AG04450 (cell line): ENCODE measurements around the gene PTPRD. TPM values are rescaled to one million over a fixed set of nuclear protein-coding genes. Genes with fewer than 3 reads are reported as not detected.
A peak's percentile ranks its signal among the peaks of the same experiment; 100 is the strongest.

Experiments used
- CTCF ChIA-PET: fragments of 300-600, 350-600 bp; formaldehyde crosslinking; extraction: SDS; loops from one replicate; lab custom pipeline; 2022; ENCODE audit warnings: antibody characterized with exemption, inconsistent platforms; lab: Charles Lee
- POLR2A ChIA-PET: fragments of 350-600 bp; formaldehyde crosslinking; extraction: SDS; loops from one replicate; lab custom pipeline; 2021; ENCODE audit warnings: antibody characterized with exemption, inconsistent platforms; lab: Yijun Ruan, JAX
- DNase-seq: peaks from one replicate; pipeline ENCODE4 v3.0.0-alpha.2; 2011; ENCODE audit warnings: low read depth, low spot score
- H3K27ac ChIP-seq: one replicate; pipeline ENCODE4 v1.5.1; 2012; ENCODE audit warnings: low read depth, low read length, control low read depth
- H3K27me3 ChIP-seq: one replicate; pipeline ENCODE4 v1.6.0; 2012; ENCODE audit warnings: low read length; ENCODE audit not compliant: control insufficient read depth, insufficient read depth
- H3K4me3 ChIP-seq: 2 replicates; pipeline ENCODE4 v1.5.1; 2011; ENCODE audit warnings: mild to moderate bottlenecking, low read depth, low read length, control low read depth
- H3K9me3 ChIP-seq: 2 replicates; pipeline ENCODE4 v1.5.1; 2012; ENCODE audit warnings: low read length; ENCODE audit not compliant: control insufficient read depth, insufficient read depth
- polyA plus RNA-seq: library from polyadenylated mRNA; depleted of rRNA; stranded (reverse); fragments of >200 nt; gene quantifications from 2 replicates; pipeline ENCODE4 v1.2.3, GENCODE V29; 2011
- TF ChIP-seq, protein P1 (sequence below): IDR thresholded peaks from 2 replicates; pipeline ENCODE4 v1.5.1; 2011; ENCODE audit warnings: low read depth, low read length, control low read depth, inconsistent platforms

The PTPRD gene
- polyA plus RNA-seq, 1 experiment = 0.19 TPM

DNA sequence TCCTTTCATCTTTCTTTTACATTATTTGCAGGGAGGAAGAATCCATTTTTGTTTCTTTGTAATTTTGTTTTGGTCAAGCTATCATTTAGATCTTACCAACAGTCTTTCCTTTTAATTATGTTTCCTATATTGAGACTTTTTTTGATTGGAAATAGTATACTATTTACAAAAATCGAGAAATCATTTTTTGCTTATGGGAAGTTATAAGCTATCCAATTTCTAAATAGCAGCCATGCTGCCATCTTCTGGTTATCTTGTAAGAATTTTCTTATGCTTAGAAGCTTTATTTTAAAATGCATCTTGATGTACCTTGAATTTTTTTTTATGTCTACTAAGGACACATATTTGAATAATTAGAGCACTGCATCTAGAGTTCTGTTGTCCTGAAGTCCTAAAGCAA is 821.2 kb downstream of the PTPRD start:
- TF ChIP-seq, protein P1, sequence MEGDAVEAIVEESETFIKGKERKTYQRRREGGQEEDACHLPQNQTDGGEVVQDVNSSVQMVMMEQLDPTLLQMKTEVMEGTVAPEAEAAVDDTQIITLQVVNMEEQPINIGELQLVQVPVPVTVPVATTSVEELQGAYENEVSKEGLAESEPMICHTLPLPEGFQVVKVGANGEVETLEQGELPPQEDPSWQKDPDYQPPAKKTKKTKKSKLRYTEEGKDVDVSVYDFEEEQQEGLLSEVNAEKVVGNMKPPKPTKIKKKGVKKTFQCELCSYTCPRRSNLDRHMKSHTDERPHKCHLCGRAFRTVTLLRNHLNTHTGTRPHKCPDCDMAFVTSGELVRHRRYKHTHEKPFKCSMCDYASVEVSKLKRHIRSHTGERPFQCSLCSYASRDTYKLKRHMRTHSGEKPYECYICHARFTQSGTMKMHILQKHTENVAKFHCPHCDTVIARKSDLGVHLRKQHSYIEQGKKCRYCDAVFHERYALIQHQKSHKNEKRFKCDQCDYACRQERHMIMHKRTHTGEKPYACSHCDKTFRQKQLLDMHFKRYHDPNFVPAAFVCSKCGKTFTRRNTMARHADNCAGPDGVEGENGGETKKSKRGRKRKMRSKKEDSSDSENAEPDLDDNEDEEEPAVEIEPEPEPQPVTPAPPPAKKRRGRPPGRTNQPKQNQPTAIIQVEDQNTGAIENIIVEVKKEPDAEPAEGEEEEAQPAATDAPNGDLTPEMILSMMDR = no peak
- H3K27me3 ChIP-seq = no peaks in the 10 kb centered on the region
- DNase-seq = no peak
- no peak overlapping the region for H3K4me3 ChIP-seq
- H3K9me3 ChIP-seq = peaks cover 13% of the 10 kb centered on the region
- H3K27ac ChIP-seq = no peak overlapping the region
- ChIA-PET POLR2A (interaction anchor here (0.8 kb wide), 1 partner anchor 1052 kb away, joined by 4 read pairs; no protein-coding TSS in a partner anchor), CTCF (no interaction called here)

GRCh38 chr9:9790216-9790872 is 822.5 kb downstream of the PTPRD start:
- Histone ChIP-seq H3K4me3 (no peak overlapping the region), H3K27me3 (no peaks in the 10 kb centered on the region), H3K9me3 (peaks cover 13% of the 10 kb centered on the region), H3K27ac (no peak overlapping the region)
- TF ChIP-seq, protein P1 = 0 out of 2 replicates have a peak, but pooled peaks have one; percentile 14
- DNase-seq = no peak
- CTCF ChIA-PET = no interaction called here
- POLR2A ChIA-PET = no interaction called here

DNA sequence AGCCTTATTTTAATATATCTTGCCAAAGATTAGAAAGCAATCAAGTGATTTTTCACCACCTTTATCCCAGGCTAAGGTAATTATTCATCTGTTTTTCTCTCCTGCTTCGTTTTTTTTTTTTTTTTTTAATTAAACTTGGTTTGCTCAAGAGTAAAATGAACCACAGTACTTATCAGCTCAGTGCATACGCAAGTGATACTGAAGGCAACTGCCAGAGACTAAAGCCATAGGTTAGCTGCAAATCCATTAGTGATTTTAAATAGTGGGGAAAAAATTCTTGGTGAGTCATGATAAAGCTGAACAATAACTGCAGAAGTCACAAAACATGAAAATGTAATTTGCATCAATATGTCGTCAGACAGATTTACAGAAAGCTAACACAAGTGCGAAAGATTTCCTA is 829.1 kb downstream of the PTPRD start:
- TF ChIP-seq, protein P1 = no peak
- Histone ChIP-seq H3K9me3 (peaks cover 12% of the 10 kb centered on the region), H3K27me3 (no peaks in the 10 kb centered on the region), H3K27ac (no peak overlapping the region), H3K4me3 (no peak overlapping the region)
- CTCF ChIA-PET = no interaction called here
- no peak for DNase-seq
- POLR2A ChIA-PET = no interaction called here

DNA sequence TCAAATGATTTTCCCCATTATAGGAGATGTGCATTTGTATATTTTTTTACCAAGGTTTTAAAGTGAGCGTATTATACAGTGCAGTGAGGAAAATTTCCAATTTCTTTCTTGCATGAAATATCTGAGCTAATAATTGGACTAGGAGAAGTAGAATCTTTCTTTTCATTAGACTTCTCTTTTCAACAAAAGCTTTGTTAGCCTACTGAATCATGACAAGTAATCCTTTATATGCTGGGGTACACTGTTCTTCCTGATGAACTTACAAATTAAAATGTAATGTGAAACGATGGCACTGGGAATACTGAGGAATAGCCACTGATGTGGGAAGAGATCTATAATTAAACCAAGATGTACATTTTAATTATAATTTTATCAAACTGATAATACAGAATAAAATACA is 829.6 kb downstream of the PTPRD start:
- CTCF ChIA-PET = no interaction called here
- H3K27ac ChIP-seq = no peak overlapping the region
- H3K4me3 ChIP-seq = no peak overlapping the region
- H3K27me3 ChIP-seq = no peaks in the 10 kb centered on the region
- DNase-seq = no peak
- TF ChIP-seq, protein P1 = no peak
- H3K9me3 ChIP-seq = peaks cover 14% of the 10 kb centered on the region
- POLR2A ChIA-PET = no interaction called here

DNA sequence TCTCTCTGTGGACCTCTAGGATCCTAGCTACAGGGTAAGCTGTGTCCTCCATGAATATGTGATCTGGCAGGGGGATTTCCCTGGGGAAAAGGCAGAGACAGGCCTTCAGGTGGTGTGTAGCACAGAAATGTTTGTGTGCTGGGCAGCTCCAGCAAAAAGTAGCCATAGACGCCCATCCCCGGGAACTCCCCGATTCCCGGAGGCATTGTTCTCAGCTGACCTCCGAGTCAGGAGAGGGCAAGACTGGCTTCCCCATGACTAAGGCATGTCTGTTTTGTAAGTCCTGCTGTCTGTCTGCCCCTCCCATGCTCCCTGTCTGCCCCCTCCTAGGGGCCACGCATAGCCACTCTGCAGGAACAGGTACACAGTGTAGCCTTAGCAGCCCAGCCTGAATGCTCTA is 834.5 kb downstream of the PTPRD start:
- CTCF ChIA-PET = no interaction called here
- Histone ChIP-seq H3K27me3 (no peaks in the 10 kb centered on the region), H3K4me3 (no peak overlapping the region), H3K27ac (no peak overlapping the region), H3K9me3 (peaks cover 12% of the 10 kb centered on the region)
- POLR2A ChIA-PET = no interaction called here
- TF ChIP-seq, protein P1 = no peak
- DNase-seq = no peak
